Measurements from ENCODE around the gene INA. TPM values are rescaled to one million over a fixed set of nuclear protein-coding genes. Genes with fewer than 3 reads are reported as not detected.

The INA gene
- total RNA-seq, 1 donor from 2014 or later, result 39.6 TPM

GRCh38 chr10:103281753-103282152, 4.8 kb downstream of the INA start:
- peak overlapping the region; percentile 11 for H2AFZ ChIP-seq (ENCODE audit: low read depth, low read length)

GRCh38 chr10:103282961-103283360, 6.0 kb downstream of the INA start:
- no peak overlapping the region for H2AFZ ChIP-seq (ENCODE audit: low read depth, low read length)
- no peaks in the 10 kb centered on the region for H3K79me2 ChIP-seq (ENCODE audit: insufficient read depth, low read length)
- TF ChIP-seq EZH2 (IDR thresholded peaks at IDR 0.05; ENCODE audit: insufficient read depth, low read length) (no peak), CTCF (IDR thresholded peaks at IDR 0.05; ENCODE audit: insufficient read depth, low read depth, low read length) (no peak)
- Mint-ChIP-seq H3K27ac (ENCODE audit: unreplicated experiment) (no peak overlapping the region), H3K9me3 (ENCODE audit: unreplicated experiment) (peaks cover 5% of the 10 kb centered on the region), H3K27me3 (ENCODE audit: low read depth, unreplicated experiment) (peaks cover 23% of the 10 kb centered on the region), H3K4me3 (ENCODE audit: unreplicated experiment) (no peak overlapping the region), H3K4me1 (ENCODE audit: low read depth, unreplicated experiment) (peaks cover 3% of the 10 kb centered on the region), H3K36me3 (ENCODE audit: low read depth, unreplicated experiment) (no peaks in the 10 kb centered on the region)
- H3K9ac ChIP-seq (ENCODE audit: low read length), result no peak overlapping the region
- H3K4me1 ChIP-seq (ENCODE audit: insufficient read depth, low read length), result no peaks in the 10 kb centered on the region
- H3K27me3 ChIP-seq (ENCODE audit: insufficient read depth, low read length), result peaks cover 29% of the 10 kb centered on the region
- H3K9me3 ChIP-seq (ENCODE audit: insufficient read depth, low read depth, low read length), result no peaks in the 10 kb centered on the region
- peaks cover 14% of the 10 kb centered on the region for H4K20me1 ChIP-seq (ENCODE audit: insufficient read depth, low read length)
- H3K4me3 ChIP-seq (ENCODE audit: insufficient read depth, low read depth, low read length), result no peak overlapping the region
- DNase-seq (ENCODE audit: low read depth) (no peak), FAIRE-seq (no peak)
- no peak overlapping the region for H3K4me2 ChIP-seq (ENCODE audit: low read length)
- no peaks in the 10 kb centered on the region for H3K36me3 ChIP-seq (ENCODE audit: insufficient read depth, low read length)
- no peak overlapping the region for H3K27ac ChIP-seq (ENCODE audit: low read depth, low read length)

More at GRCh38 chr10:103281753-103282152, 4.8 kb downstream of the INA start:
- Mint-ChIP-seq H3K27ac (ENCODE audit: unreplicated experiment) (peak overlapping the region; percentile 34), H3K9me3 (ENCODE audit: unreplicated experiment) (peaks cover 5% of the 10 kb centered on the region), H3K4me3 (ENCODE audit: unreplicated experiment) (peak overlapping the region; percentile 58), H3K4me1 (ENCODE audit: low read depth, unreplicated experiment) (peaks cover 3% of the 10 kb centered on the region), H3K27me3 (ENCODE audit: low read depth, unreplicated experiment) (peaks cover 23% of the 10 kb centered on the region), H3K36me3 (ENCODE audit: low read depth, unreplicated experiment) (no peaks in the 10 kb centered on the region)
- FAIRE-seq (no peak), DNase-seq (ENCODE audit: low read depth) (no peak)
- Histone ChIP-seq H3K4me3 (ENCODE audit: insufficient read depth, low read depth, low read length) (no peak overlapping the region), H3K79me2 (ENCODE audit: insufficient read depth, low read length) (no peaks in the 10 kb centered on the region), H3K9me3 (ENCODE audit: insufficient read depth, low read depth, low read length) (no peaks in the 10 kb centered on the region), H3K4me1 (ENCODE audit: insufficient read depth, low read length) (peaks cover 9% of the 10 kb centered on the region), H3K27me3 (ENCODE audit: insufficient read depth, low read length) (peaks cover 38% of the 10 kb centered on the region), H4K20me1 (ENCODE audit: insufficient read depth, low read length) (peaks cover 17% of the 10 kb centered on the region), H3K9ac (ENCODE audit: low read length) (no peak overlapping the region), H3K36me3 (ENCODE audit: insufficient read depth, low read length) (no peaks in the 10 kb centered on the region), H3K27ac (ENCODE audit: low read depth, low read length) (no peak overlapping the region), H3K4me2 (ENCODE audit: low read length) (peak overlapping the region; percentile 60)
- no peak for TF ChIP-seq EZH2 (IDR thresholded peaks at IDR 0.05; ENCODE audit: insufficient read depth, low read length)
- no peak for TF ChIP-seq CTCF (IDR thresholded peaks at IDR 0.05; ENCODE audit: insufficient read depth, low read depth, low read length)

GRCh38 chr10:103284170-103284569, 7.2 kb downstream of the INA start:
- Mint-ChIP-seq H3K4me1 (ENCODE audit: low read depth, unreplicated experiment) (no peaks in the 10 kb centered on the region), H3K27ac (ENCODE audit: unreplicated experiment) (no peak overlapping the region), H3K9me3 (ENCODE audit: unreplicated experiment) (no peaks in the 10 kb centered on the region), H3K4me3 (ENCODE audit: unreplicated experiment) (no peak overlapping the region), H3K36me3 (ENCODE audit: low read depth, unreplicated experiment) (peaks cover 2% of the 10 kb centered on the region), H3K27me3 (ENCODE audit: low read depth, unreplicated experiment) (peaks cover 17% of the 10 kb centered on the region)
- no peak overlapping the region for H3K27ac ChIP-seq (ENCODE audit: low read depth, low read length)
- TF ChIP-seq EZH2 (IDR thresholded peaks at IDR 0.05; ENCODE audit: insufficient read depth, low read length) (no peak), CTCF (IDR thresholded peaks at IDR 0.05; ENCODE audit: insufficient read depth, low read depth, low read length) (no peak)
- no peak overlapping the region for H3K4me3 ChIP-seq (ENCODE audit: insufficient read depth, low read depth, low read length)
- DNase-seq (ENCODE audit: low read depth) (no peak), FAIRE-seq (no peak)
- no peaks in the 10 kb centered on the region for H3K9me3 ChIP-seq (ENCODE audit: insufficient read depth, low read depth, low read length)
- H3K4me1 ChIP-seq (ENCODE audit: insufficient read depth, low read length), result no peaks in the 10 kb centered on the region
- H4K20me1 ChIP-seq (ENCODE audit: insufficient read depth, low read length), result peaks cover 2% of the 10 kb centered on the region
- no peak overlapping the region for H2AFZ ChIP-seq (ENCODE audit: low read depth, low read length)
- no peaks in the 10 kb centered on the region for H3K36me3 ChIP-seq (ENCODE audit: insufficient read depth, low read length)
- no peak overlapping the region for H3K9ac ChIP-seq (ENCODE audit: low read length)
- H3K27me3 ChIP-seq (ENCODE audit: insufficient read depth, low read length), result peaks cover 18% of the 10 kb centered on the region
- H3K4me2 ChIP-seq (ENCODE audit: low read length), result no peak overlapping the region
- no peaks in the 10 kb centered on the region for H3K79me2 ChIP-seq (ENCODE audit: insufficient read depth, low read length)
